Pancreas (tissue), 10 donors: Measurements from ENCODE around the gene GPX4. TPM values are rescaled to one million over a fixed set of nuclear protein-coding genes. Genes with fewer than 3 reads are reported as not detected.
A peak's percentile ranks its signal among the peaks of the same experiment; 100 is the strongest.

Source experiments
- ATAC-seq, 4 donors: fragments of 200-7000 bp; cut with Tn5 transposase; one replicate each; pipeline versions ENCODE4 v1.8.0 to v1.9.1; 2020; ENCODE audit warnings: mild to moderate bottlenecking in 4 of 4, moderate library complexity in 4 of 4
- DNase-seq, 6 donors: peaks; one replicate each; pipeline ENCODE4 v3.0.0-alpha.2; 2020
- FAIRE-seq: peaks from 2 replicates; lab custom pipeline; 2012; peaks lifted over from hg19 to GRCh38; lab: Jason Lieb, UNC
- H3K27ac ChIP-seq, 4 donors: fragments of 200-600 bp; sonication (generic); 1 replicate in 3 of 4; 2 replicates in 1 of 4; pipeline versions ENCODE4 v1.5.0 to v1.8.0; 2020
- H3K27me3 ChIP-seq, 4 donors: fragments of 200-600 bp; one replicate each; pipeline ENCODE4 v1.8.0; 2021
- H3K36me3 ChIP-seq, 3 donors: fragments of 200-600 bp; sonication (generic) in 1 of 3; one replicate each; pipeline versions ENCODE4 v1.5.0 to v1.8.0; 2020 to 2021
- H3K4me1 ChIP-seq, 3 donors: fragments of 200-600 bp; one replicate each; pipeline ENCODE4 v1.8.0; 2021
- H3K4me3 ChIP-seq, 4 donors: fragments of 200-600 bp; sonication (generic) in 2 of 4; one replicate each; pipeline versions ENCODE4 v1.5.0 to v1.8.0; 2020 to 2021
- H3K9me3 ChIP-seq, 4 donors: fragments of 200-600 bp; one replicate each; pipeline ENCODE4 v1.8.0; 2021
- WGBS, 2 donors: extraction: QIAGEN DNeasy Blood & Tissue Kit; methylation state at CpG; one replicate each; pipeline ENCODE4 v1.1.7; 2013; 5-methylcytosine and 5-hydroxymethylcytosine counted together
- intact Hi-C, 3 donors: fragments of 100-400 bp; cut with DNase I; formaldehyde crosslinking; loops; one replicate each; pipeline versions ENCODE4 v1.11.1 to v1.14.2; 2022
- polyA plus RNA-seq, 2 donors: library from polyadenylated mRNA; stranded (reverse); fragments of 200-250 nt; gene quantifications; one replicate each; pipeline ENCODE4 v1.2.3, GENCODE V29; 2013
- total RNA-seq, 6 donors: library from RNA; stranded (reverse); fragmentation: NEBNext Ultra II Directional in 4 of 6; extraction: Animal tissue kit (Norgen Biotek cat#: 25700) in 4 of 6; gene quantifications; one replicate each; pipeline versions ENCODE4 v1.2.1 to v1.2.4, GENCODE V29; 2021 to 2023
- TF ChIP-seq, protein P1 (sequence below), 4 donors: fragments of 200-600 bp; sonication (generic) in 3 of 4; IDR thresholded peaks; one replicate each; pipeline versions ENCODE4 v1.5.0 to v1.8.0; 2021; ENCODE audit warnings: antibody characterized with exemption in 4 of 4
- donor health status: healthy with polysubstance abuse.
- donor health status: DM: no; HTN: no; CAD: no; lungs with moderate emphysema.
- donor health status: DM: no; HTN: no; CAD: no.
- donor health status: control.
- donor health status: control.
- donor health status: Bipolar disorder and iron deficiency.
- donor health status: DM: yes; HTN: yes; CAD: no.
- donor health status: DM: no; HTN: no; CAD: no.
- donor health status: DM: no; HTN: no; CAD: no.
- donor health status: DM: yes; HTN: yes; CAD: no.

Gene GPX4
- total and polyA plus RNA-seq, 8 donors = 48.8 to 290 (median 76.8) TPM

DNA sequence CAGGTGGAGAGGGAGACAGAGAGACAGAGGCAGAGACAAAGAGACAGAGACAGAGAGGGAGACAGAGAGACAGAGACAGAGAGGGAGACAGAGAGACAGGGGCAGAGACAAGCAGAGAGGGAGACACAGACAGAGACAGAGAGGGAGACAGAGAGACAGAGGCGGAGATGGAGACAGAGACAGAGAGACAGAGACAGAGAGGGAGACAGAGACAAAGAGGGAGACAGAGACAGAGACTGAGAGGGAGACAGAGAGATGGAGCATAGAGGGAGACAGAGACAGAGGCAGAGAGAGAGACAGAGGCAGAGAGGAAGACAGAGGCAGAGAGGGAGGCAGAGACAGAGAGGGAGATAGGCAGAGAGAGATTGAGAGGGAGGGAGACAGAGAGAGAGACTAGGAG lies 40.9 kb downstream of the GPX4 start:
- no peak for FAIRE-seq

DNA sequence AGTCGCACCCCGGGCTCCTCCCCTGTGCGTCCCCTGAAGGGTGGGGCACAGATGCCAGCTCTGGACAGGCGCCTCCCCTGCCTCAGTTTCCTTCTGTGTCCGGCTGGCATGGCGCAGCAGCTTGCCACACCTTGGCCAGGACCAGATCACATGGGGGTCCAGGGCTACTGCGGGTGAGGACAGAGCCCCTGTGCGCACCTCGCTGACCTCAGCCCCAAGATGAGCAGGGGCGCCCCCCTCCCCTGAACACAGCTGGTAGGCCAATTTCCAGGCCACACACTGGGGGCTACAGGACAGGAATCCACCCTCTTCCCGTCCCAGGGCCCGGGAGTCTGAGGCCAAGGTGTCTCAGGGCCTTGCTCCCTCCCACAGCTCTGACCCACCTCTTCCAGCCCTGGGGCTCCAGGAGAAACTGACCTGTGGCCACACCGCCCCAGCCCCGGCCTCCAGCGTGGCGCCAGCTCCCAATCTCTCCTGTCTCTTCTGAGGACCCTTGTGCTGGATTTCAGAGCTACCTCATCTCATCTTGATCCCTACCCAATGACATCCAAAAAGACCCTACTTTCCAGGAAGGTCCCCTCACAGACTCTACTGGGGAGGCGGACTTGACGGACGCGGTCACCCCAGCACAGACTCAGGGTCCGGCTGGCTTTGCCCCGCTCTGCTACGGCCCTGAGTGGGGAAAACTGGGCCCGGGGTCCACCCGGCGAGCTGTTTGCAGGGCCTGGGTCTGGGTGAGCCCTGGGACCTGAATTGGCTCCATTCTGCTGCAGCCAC lies 42.0 kb downstream of the GPX4 start:
- H3K36me3 ChIP-seq = peaks cover 0 to 21% (median 0%) of the 10 kb centered on the region in 3 donors
- 96 to 98% methylated on average over 26 of the region's 26 CpGs for WGBS, 2 donors
- FAIRE-seq = no peak
- DNase-seq = no peak
- no peaks in the 10 kb centered on the region for H3K9me3 ChIP-seq
- no peak for ATAC-seq
- H3K27me3 ChIP-seq = no peaks in the 10 kb centered on the region
- TF ChIP-seq, protein P1, sequence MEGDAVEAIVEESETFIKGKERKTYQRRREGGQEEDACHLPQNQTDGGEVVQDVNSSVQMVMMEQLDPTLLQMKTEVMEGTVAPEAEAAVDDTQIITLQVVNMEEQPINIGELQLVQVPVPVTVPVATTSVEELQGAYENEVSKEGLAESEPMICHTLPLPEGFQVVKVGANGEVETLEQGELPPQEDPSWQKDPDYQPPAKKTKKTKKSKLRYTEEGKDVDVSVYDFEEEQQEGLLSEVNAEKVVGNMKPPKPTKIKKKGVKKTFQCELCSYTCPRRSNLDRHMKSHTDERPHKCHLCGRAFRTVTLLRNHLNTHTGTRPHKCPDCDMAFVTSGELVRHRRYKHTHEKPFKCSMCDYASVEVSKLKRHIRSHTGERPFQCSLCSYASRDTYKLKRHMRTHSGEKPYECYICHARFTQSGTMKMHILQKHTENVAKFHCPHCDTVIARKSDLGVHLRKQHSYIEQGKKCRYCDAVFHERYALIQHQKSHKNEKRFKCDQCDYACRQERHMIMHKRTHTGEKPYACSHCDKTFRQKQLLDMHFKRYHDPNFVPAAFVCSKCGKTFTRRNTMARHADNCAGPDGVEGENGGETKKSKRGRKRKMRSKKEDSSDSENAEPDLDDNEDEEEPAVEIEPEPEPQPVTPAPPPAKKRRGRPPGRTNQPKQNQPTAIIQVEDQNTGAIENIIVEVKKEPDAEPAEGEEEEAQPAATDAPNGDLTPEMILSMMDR (IDR thresholded peaks at IDR 0.05) = no peak
- no peak overlapping the region for H3K4me3 ChIP-seq
- intact Hi-C loops = no loop called here
- no peaks in the 10 kb centered on the region for H3K4me1 ChIP-seq
- H3K27ac ChIP-seq = no peak overlapping the region

More for the DNA sequence above, 40.9 kb downstream of the GPX4 start:
- H3K36me3 ChIP-seq = peaks cover 0 to 21% (median 0%) of the 10 kb centered on the region in 3 donors
- TF ChIP-seq, protein P1 (IDR thresholded peaks at IDR 0.05) = no peak
- no peak overlapping the region for H3K4me3 ChIP-seq
- no peaks in the 10 kb centered on the region for H3K9me3 ChIP-seq
- no peaks in the 10 kb centered on the region for H3K27me3 ChIP-seq
- ATAC-seq (no peak), DNase-seq (no peak)
- H3K27ac ChIP-seq = no peak overlapping the region
- 97 to 100% methylated on average over 1 of the region's 1 CpG for WGBS, 2 donors
- no peaks in the 10 kb centered on the region for H3K4me1 ChIP-seq
- intact Hi-C loops = no loop called here

DNA sequence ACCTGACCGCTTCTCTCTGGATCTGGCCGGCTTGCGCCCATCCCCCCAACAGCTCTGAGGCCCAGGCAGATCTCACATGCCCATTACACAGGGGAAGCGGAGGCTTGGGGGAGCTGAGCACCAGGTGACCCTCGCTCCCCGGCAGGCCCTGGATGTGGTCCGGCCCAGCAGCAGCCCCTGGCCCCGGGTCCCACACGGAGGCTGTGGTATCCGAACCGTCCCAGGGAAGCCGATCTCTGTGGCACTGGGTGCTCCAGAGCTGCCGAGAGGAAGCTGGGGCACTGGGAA lies 42.6 kb downstream of the GPX4 start:
- DNase-seq (no peak), FAIRE-seq (no peak), ATAC-seq (no peak)
- intact Hi-C loops = no loop called here
- Histone ChIP-seq H3K4me3 (no peak overlapping the region), H3K36me3 (peaks cover 0 to 21% (median 0%) of the 10 kb centered on the region in 3 donors), H3K4me1 (no peaks in the 10 kb centered on the region), H3K27ac (no peak overlapping the region), H3K27me3 (no peaks in the 10 kb centered on the region), H3K9me3 (no peaks in the 10 kb centered on the region)
- 93 to 96% methylated on average over 13 of the region's 13 CpGs for WGBS, 2 donors
- TF ChIP-seq, protein P1 (IDR thresholded peaks at IDR 0.05) = no peak

DNA sequence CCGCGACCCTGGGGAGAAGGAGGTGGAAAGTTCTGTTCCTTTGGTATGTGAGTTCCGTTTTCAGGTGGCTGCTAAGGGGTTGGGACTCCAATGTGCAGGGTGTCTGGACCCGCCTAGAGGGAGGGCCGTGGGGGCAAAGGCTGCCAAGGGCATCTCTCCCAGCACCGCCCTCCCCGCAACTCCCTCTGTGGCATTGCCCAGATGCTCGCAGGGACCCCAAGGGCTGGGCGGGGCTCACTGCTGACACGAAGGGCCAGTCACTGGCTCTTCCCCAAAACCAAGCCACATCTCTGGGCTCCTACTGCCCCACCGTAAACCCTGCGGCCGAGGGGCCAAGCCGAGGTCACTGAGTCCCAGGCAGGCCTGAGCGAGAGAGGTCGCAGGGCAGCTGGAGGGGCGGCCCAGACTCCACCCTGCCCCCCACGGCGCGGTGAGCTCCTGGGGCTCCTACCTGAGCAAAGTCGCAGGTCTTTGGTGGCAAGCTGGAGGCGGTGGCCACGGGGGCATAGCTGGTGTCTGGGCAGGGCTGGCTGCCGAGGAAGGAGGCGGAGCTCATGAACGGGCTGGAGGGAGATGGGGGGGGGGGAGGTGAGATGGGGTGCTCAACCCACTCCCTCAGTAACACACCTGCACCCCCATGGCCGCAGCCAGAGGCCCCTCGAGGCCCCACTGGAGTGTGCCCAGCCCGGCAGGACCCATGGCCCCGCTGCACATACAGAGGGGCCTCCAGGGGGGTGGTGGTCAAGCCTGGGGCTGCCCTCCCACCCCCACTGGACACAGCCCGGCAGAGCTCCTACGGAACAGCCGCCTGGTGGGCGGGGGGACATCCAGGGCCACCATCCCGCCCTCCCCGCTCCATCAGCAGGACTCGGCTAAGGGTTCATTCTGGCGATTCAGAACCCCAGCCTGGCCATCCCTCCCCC lies 43.3 kb downstream of the GPX4 start:
- H3K27me3 ChIP-seq = no peaks in the 10 kb centered on the region
- peaks cover 0 to 23% (median 0%) of the 10 kb centered on the region in 3 donors for H3K36me3 ChIP-seq
- no peak for ATAC-seq
- intact Hi-C loops = no loop called here
- 90 to 95% methylated on average over 28 to 38 of the region's 38 CpGs for WGBS, 2 donors
- TF ChIP-seq, protein P1 (IDR thresholded peaks at IDR 0.05) = no peak
- no peaks in the 10 kb centered on the region for H3K9me3 ChIP-seq
- FAIRE-seq = no peak
- DNase-seq = peak in 1 of 6 donors; percentile 73
- H3K4me3 ChIP-seq = no peak overlapping the region
- H3K27ac ChIP-seq = no peak overlapping the region
- H3K4me1 ChIP-seq = no peaks in the 10 kb centered on the region
